KBM-7 (cell line): ENCODE results near the gene TEDC2.
A peak's percentile ranks its signal among the peaks of the same experiment; 100 is the strongest.
"Not testable (repeated sequence)": the region's sequence is repeated elsewhere in the genome, so short reads cannot be mapped to it uniquely, and the experiment has no call there.

Experiments
- DNase-seq: peaks from one replicate; pipeline ENCODE4 v3.0.0-alpha.2; 2015
- in situ Hi-C: fragments of 300-500 bp; cut with MboI; formaldehyde crosslinking; loops from 2 replicates; pipeline ENCODE4 v1.14.3; 2020; ENCODE audit warnings: low sequenced_read_pairs, low pct_unique_long_range_greater_than_20kb, mixed read lengths

TEDC2 gene

GRCh38 chr16:2459647-2460390 is at the start of gene TEDC2:
TEDC2 (plus strand) TSS chr16:2460109; CDS start chr16:2460145, 36 bp downstream.
- in situ Hi-C loops = no loop called here

GRCh38 chr16:2415085-2415484 is 44.8 kb upstream of the TEDC2 start:
- in situ Hi-C loops = no loop called here
- no peak for DNase-seq

More at GRCh38 chr16:2459647-2460390, at the start of gene TEDC2:
- peak; percentile 99 for DNase-seq

GRCh38 chr16:2420035-2420434 is 39.9 kb upstream of the TEDC2 start:
- no peak for DNase-seq
- in situ Hi-C loops = no loop called here

- peak; percentile 31 for DNase-seq
- in situ Hi-C loops = no loop called here
These were observed 37.6 kb upstream of the TEDC2 start for GRCh38 chr16:2422123-2422867.

GRCh38 chr16:2424061-2425007 is 35.6 kb upstream of the TEDC2 start:
- in situ Hi-C loops = no loop called here

GRCh38 chr16:2425008-2425518 is 34.8 kb upstream of the TEDC2 start:
- no peak for DNase-seq
- in situ Hi-C loops = no loop called here

More at GRCh38 chr16:2424061-2425007, 35.6 kb upstream of the TEDC2 start:
- DNase-seq = no peak

- no peak for DNase-seq
- in situ Hi-C loops = no loop called here
These were observed 34.0 kb upstream of the TEDC2 start for GRCh38 chr16:2425825-2426430.

GRCh38 chr16:2426941-2427361 is 33.0 kb upstream of the TEDC2 start:
- in situ Hi-C loops = no loop called here
- DNase-seq = no peak

- in situ Hi-C loops = no loop called here
These were observed 32.4 kb upstream of the TEDC2 start for GRCh38 chr16:2427526-2427925.

GRCh38 chr16:2428051-2428783 is 31.7 kb upstream of the TEDC2 start:
- in situ Hi-C loops = no loop called here
- no peak for DNase-seq

More at GRCh38 chr16:2427526-2427925, 32.4 kb upstream of the TEDC2 start:
- no peak for DNase-seq

GRCh38 chr16:2428784-2429033 is 31.2 kb upstream of the TEDC2 start:
- in situ Hi-C loops = no loop called here
- no peak for DNase-seq

GRCh38 chr16:2429034-2429770 is 30.7 kb upstream of the TEDC2 start, which contains the start of gene CCNF:
CCNF (plus strand) TSS chr16:2429447; CDS start chr16:2429482, 35 bp downstream.
- peak; percentile 96 for DNase-seq
- in situ Hi-C loops = no loop called here

GRCh38 chr16:2429771-2430663 is 29.9 kb upstream of the TEDC2 start:
- peak; percentile 44 for DNase-seq

GRCh38 chr16:2432286-2432685 is 27.6 kb upstream of the TEDC2 start:
- in situ Hi-C loops = no loop called here

More at GRCh38 chr16:2429771-2430663, 29.9 kb upstream of the TEDC2 start:
- in situ Hi-C loops = no loop called here

GRCh38 chr16:2432801-2433505 is 27.0 kb upstream of the TEDC2 start:
- DNase-seq = no peak
- in situ Hi-C loops = no loop called here

More at GRCh38 chr16:2432286-2432685, 27.6 kb upstream of the TEDC2 start:
- DNase-seq = no peak

GRCh38 chr16:2435236-2435635 is 24.7 kb upstream of the TEDC2 start:
- in situ Hi-C loops, DNase-seq: not testable (repeated sequence)
